GM21619 (cell line): ENCODE measurements around the gene PRPF6.

Experiments
- ATAC-seq: cut with Tn5 transposase; IDR thresholded peaks from one replicate; pipeline ENCODE4 v1.9.1; 2021; ENCODE audit not compliant: unreplicated experiment

Gene PRPF6

DNA sequence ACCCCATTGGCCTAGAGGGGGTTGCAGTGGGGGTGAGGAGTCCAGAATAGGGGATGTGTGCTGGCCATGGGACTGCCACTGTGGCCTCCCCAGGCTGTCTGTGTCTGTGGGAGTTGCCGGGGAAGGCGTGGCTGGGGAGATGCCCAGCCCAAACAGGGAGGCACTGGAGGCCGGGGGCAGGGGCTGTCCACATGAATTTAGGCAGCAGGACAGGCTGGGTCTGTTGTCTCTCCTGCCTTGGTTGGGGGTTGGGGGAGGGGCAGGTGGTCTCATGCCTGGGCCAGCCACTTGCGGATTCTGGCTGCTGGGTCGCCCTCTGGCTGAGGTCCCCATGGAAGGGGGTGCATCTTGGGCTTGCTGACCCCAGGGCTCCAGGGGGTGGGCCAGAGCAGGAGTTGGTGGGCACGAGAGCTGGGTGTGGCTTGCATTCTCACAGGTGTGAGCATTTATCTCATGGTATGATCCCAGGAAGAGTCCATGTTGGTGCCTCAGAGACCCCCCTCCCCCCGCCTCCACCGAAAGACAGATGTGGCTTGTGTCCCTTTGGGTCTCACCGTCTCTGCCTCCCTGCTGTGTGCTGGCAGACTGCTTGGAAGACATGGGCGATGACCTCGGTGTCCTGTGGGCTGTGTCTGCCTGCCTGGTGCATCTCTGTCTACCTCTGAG is 64.5 kb downstream of the PRPF6 start:
- no peak for ATAC-seq

DNA sequence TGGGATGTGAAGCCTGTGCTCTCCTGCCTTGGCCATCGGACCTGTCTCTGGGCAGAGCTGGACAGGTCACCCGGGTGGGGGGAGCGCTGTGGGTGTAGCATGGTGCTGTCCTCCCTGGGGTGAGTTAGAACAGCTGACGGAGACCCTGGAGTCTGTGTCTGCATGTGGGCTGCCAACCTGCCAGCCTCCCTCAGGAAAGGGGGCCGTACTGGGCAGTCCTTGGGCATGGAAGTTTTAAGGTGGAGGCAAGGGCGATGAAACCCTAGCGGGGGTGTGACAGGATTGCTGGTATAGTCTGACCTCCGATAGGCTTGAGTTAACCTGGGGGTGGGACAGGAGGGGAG is 66.1 kb downstream of the PRPF6 start:
- no peak for ATAC-seq

DNA sequence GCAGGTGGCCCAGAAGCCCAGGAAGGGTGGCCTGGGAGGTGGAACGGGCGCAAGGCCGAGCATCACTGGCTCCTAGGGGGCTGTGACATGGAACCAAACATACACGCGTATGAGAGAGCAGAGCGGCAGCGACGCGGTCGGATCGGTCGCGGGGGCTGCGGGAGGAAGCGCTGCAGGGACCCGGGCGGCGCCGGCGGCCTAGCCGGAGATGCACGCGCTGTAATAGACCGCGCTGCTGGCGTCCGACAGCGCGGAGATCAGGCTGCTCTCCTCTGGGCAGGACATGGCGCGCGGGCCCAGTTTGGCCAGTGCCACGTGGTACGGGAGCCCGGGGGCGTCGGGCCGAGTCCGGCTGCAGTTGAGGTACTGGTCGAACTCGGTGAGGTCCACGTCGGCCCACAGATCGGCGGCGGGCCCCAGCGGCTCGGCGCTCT is 67.1 kb downstream of the PRPF6 start:
- no peak for ATAC-seq

DNA sequence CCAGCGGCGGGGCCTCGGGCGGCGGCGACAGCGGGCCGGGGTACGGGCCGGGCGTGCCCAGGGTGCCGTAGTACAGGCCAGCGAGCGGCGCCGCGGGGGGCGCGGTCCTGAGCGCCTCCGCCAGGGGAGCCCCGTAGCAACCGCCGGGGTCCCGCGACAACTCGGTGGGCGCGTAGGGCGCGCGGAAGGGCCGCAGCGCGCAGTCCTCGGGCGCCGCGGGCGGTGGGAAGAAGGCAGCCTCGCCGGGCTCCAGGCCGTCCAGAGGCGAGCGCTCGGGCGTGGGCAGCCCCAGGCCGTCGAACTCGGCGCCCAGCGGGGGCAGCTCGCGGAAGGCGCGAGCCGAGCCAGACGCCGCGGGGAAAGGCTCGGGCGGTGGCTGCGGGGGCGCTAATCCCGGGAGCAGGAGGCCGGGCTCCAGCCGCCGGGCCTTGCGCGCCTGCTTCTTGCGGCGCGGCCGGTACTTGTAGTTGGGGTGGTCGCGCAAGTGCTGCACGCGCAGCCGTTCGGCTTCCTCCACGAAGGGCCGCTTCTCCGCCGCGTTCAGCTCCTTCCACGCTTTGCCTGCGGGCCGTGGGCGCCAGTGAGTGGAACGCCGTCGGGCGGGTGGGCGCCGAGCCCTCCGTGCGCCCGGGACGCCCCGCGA is 67.6 kb downstream of the PRPF6 start:
- ATAC-seq: no peak

DNA sequence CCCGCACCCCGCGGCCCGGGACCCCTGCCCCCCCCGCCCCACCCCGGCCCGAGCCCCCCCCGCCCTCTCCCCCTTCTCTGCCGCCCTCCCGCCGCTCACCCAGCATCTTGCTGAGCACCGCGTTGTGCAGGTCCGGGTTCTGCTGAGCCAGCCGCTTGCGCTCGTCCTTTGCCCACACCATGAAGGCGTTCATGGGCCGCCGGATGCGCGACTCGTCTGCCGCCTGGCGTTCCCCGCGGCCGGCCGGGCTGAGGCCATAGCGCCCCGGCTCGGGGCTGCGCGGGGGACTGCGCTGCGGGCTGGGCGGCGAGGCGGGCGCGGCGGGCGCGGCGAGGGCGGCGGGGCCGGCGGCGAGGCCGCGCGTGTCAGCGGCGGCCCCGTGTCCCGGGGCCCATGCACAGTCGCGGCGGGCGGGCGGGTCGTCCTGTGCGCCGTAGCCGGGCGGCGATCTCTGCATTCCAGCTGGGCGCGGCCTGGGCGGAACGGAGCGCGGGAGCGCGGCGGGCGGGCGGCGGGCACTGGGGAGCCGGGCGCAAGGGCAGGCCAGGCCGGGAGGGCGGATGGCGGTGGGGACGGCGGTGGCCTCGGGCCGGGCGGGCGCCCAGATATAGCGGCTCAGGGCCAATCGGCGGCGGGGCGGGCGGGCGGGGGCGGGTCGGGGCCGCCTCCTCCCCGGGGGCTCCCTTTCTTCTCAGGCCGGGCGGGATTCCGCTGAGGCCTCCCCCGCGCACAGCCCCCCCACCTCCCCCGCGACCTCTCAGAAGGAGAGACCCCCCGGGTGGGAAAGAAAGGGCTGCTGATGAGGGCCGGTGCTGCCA is 68.3 kb downstream of the PRPF6 start, which contains the start of gene SOX18:
SOX18 (minus strand) TSS at position 580 of the 818 bp plus-strand sequence; CDS start at position 457, 123 bp downstream.
- ATAC-seq: no peak

DNA sequence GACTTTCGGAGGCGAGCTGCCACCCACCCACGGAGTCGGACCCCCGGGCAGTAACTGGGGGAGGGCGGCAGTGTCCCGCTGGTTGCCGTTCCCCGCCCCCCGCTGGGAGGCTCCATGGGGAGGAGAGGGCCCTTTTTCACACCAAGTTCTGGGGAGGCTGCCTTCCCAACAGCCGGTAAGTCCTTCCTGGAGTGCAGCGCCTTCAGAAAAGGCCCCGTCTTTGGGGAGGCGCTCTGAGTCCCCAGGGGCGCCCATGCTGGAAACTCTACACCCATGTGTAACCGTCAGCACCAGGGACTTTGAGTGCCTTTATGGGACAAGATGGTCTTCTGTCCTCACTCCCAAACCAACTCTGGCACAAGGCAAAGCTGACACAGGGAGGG is 68.9 kb downstream of the PRPF6 start:
- no peak for ATAC-seq

DNA sequence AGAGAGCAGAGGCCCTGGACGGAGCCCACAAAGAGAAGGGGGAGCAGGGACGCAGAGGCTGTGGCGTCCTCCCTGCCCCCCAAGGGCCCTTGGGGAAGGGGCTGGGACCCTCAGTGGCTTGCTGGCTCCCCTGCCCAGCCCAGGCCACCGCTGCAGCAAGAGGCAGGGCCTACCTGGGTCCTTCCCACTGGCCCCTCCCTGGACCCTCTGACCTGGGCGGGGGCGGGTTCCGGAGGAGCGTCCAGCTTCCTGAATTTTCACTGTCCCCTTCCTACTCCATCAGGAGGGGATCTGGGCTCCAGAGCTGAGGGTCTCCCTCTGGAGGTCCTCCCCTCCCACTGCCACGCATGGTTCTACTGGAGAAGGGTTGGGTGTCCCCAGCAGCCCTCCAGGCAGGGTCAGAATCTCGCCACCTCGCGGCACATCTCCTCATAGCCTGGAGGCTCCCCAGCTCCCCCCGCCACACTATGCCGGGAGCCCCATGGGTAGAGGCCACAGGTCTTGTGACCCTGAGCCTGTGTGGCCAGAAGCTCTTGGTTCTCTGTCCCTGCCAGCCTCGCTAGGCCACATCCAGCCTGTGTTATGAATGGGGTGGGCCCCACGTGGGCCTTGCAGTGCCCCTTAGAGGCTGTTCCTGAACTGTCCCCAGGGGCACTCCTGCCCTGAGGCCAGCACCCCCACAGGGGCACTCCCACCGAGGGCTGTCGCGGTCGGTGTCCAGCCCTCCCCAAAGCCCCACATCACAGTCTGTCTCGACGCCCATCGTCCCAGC is 69.5 kb downstream of the PRPF6 start:
- ATAC-seq: no peak

DNA sequence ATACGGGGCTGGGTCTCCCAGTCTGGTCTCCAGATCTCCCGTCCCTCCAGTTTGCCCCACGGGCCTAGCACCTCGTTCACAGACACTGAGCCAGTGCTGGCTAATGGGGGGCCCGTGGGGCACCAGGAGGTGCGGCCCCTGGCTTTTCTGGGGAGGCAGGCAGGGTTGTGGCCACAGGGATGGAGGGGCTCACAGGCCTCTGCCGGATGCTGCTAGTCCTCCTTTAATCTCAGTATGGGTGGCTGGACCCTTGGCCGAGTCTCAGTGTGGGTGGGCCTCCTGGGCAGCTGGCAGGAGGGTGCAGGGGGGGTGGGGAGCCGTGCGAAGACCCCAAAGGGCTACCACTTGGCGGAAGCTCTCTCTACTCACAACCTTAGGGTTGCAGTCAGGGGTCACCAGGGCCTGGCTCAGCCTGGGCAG is 70.1 kb downstream of the PRPF6 start:
- no peak for ATAC-seq

DNA sequence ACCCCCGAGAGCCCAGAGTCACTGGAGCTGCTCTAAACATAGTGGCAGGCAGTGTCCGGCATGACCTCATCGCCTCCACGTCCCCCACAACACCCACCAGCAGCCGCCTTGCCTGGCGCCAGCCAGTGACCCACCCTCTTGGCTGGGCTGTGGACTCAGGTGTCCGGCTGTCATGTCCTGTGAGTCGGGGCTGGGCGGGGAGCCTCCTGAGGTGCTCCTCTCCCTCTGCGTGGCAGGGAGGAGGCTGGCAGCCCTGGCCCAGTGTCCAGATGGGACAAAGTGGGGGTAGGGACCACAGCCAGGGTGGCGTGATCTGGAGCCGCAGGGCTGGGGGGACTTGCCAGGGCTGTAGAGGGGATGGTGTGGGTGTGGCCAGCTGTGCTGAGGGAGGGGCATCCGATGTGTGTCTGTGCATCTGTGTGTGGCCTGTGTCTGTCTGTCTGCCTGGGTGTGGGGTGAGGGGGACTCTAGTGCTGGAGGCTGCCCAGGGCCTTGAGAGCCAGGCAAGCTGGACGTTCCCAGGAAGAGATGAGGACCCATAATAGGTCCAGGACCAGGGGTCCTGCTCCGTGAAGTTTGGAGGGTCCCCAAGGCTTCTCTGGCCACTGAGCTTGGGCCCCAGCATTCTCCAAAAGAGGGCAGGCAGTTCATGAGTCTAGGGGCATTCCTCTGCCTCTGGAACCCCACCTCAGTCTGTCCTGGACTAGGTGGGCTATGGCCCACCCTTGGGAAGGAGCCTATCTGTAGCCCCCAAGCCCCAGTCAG is 70.8 kb downstream of the PRPF6 start:
- ATAC-seq: no peak

DNA sequence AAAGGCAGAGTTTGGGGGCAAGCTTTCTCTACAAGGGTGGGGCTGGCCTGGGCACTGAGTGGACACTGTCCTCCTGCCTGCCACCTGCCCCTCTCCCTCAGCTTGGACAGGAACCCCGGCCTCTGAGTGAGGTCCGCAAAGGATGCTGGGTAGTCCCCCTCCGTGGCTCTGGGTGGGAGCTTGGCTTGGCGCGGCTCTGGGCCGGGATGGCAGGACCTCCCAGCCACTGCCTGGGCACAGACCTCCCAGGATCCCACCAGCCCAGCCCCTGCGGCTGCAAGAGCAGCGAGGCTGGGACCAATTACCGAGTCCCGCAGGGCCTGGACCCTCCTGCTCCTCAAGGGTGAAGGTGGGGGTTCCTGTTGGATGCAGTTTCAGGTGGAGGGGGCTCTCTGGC is 71.4 kb downstream of the PRPF6 start:
- ATAC-seq: no peak

DNA sequence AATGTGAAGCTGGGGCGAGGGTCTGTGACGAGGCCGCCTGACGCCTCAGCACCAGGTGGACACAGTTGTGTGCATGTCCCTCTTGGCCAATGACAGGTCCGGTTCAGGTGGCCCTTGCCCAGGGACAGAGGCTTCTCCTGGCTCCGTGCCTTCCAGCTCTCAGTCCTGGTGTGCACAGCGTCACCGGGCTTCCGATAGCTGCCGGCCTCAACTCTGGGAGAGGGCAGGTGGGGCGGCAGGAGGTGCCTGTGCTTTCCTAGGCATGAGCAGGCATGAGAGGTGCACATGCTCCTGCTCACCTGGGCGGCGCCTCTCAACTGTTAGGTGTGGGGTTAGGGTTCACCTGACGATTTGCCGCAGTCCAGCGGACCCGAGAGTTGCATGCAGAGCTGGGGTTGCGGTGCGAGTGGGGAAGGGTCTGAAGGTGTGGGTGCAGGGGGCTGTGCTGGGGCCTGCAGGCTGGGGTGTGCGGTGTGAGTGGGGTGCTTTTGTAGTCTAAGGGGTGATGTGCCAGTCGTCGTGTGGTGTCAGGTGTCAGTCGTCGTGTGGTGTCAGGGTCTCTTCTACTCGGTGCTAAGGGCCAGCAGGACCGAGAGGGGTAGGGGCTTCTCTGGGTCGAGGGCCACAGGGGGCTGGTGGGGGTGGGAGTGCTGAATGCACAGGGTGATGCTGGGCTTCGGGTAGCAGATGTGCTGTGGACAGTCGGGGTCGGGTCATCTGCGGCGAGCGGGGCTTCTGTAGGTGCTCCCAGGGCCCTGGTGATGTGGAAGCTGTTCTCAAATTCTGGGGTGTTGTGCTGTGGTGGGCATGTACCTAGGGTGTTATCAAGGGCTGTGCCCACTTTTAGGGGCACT is 72.3 kb downstream of the PRPF6 start:
- ATAC-seq: no peak

DNA sequence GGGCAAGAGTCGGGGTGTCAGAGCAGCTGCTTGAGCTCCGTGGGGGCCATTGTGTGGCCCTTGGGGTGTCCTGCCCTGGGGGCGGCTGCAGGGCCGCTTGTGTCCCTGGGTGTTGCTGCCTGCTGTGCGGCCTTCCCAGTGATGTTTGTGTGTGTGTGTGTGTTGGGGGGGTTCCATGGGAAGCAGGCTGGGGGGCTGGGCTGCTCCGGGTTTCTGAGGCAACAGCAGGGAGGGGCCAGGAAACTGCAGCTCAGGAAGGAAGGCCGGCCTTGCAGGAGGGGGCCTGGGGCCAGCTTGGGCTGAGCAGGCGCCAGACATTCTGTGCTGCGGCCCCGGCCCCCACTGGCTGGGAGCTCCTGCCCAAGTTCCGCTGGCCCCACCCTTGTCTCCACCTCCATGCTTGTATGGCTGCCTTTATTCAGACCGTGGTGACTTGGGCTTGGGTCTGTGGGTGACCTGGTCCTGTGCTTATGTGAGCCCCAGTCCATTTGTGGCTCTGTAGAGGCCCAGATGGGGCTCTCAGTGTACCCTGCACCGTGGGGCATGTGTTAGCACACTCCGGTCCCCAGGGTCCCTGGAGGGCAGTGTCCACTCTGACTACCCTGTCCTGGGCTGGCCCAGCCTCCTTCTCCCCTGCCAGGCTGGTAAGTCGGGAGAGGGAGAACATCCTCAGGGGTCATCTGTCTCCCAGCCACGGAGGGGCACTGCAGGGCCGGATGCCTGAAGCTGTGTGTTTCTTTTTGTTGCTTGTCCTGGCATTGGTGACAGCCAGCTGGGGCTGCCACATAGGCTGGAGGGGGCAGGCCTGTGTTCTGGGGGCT is 73.1 kb downstream of the PRPF6 start:
- ATAC-seq: no peak

DNA sequence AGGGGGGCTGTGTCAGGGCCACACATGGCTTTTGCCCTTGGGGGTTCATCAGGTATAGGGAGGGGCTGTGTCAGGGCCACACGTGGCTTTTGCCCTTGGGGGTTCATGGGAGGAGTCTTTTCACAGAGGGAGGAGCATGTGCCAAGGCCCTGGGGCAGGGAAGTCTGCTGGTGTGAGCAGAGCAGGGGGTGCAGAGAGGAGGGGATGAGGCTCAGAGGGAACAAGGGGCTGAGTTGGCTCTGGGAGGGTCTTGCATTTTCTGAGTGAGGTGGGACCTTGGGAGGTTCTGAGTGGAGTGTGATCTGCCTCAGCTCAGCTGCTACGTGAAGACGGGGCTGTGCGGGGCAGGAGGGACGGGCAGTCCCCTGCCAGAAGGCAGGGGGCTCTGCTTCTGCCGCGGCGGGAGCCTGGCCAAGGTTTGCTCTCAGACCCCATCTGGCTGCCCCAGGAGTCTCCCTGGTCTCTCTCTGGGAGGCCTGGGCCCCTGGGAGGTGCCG is 74.5 kb downstream of the PRPF6 start:
- ATAC-seq: no peak

DNA sequence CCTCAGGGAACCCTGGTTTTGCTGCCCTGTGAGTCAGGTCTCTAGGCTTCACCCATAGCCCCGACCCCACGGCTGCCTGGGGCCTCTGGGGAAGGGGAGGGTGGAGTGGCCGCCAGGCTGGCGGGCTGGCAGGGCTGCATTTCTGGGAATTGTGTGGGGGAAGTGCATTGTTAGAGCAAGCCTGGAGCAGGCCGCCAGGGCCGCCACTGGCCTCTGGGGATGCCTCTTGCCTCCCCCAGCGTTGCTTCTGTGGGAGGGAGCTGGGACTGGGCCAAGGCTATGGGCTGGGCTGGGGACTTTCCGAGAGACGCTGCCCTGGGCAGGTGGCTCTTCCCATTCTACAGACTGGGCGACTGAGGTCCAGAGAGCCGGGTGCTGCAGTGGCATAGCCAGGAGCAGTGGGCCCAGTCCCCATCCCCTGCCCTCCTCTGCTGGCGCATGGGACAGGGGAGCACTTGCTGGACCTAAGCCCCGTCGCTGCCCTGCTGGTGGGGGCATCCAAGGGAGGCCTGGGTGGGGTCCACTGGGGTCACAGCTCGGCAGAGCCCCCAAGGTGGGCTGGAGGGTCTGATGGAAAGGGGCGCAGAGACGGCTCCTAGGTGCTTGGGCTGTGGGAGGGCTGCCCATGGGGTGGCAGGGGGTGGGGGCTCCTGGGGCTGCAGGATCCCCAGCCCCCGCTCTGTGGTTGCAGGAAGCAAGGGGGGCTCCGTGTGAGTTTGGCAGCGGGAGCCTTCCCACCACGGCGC is 75.1 kb downstream of the PRPF6 start:
- no peak for ATAC-seq

DNA sequence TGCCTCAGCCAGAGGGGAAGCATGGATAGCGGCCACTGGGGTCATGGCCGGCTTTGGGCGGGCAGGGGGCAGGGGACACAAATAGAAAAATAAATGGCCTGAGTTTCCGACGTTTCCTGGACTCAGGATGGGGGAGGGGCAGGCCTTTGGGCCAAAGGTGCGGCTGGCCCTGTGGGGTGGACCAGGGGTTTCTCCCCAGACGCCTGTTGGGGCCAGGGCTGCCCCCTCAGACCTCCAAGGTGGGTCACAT is 75.6 kb downstream of the PRPF6 start:
- ATAC-seq: no peak

DNA sequence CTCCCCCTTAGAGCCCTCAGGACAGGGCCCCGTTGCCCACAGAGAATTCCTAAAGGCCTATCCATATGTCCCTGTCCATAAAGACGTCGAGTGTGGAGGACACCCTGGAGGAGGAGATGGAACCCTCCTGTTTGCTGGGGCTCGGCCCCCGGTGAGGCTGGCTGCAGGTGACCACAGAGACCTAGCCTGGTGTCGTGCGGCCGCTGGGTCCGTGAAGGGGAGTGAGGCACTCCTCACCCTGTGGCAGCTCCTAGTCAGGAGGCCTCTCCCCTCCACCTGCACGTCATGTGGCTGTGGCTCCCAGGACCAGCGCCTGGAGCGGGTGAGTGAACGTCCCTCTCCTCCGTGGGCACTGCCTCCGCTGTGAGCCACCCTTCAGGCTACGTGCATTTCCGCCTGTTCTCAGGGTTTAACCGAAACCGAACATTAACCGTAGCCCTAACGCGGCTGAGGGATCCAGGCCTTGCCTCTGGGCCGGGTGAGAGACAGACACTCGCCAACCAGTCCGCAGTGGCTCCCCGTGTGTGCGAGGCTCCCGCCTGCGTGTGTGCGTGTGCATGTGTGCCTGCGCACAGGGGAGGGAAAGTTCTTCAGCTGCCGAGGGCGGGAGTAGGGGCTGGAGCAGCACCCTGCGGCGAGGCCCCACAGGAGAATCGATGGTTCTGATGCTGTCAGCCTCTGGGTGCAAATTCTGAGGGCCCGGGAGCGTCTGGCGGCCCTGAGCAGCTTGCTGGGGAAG is 76.1 kb downstream of the PRPF6 start:
- ATAC-seq: no peak

DNA sequence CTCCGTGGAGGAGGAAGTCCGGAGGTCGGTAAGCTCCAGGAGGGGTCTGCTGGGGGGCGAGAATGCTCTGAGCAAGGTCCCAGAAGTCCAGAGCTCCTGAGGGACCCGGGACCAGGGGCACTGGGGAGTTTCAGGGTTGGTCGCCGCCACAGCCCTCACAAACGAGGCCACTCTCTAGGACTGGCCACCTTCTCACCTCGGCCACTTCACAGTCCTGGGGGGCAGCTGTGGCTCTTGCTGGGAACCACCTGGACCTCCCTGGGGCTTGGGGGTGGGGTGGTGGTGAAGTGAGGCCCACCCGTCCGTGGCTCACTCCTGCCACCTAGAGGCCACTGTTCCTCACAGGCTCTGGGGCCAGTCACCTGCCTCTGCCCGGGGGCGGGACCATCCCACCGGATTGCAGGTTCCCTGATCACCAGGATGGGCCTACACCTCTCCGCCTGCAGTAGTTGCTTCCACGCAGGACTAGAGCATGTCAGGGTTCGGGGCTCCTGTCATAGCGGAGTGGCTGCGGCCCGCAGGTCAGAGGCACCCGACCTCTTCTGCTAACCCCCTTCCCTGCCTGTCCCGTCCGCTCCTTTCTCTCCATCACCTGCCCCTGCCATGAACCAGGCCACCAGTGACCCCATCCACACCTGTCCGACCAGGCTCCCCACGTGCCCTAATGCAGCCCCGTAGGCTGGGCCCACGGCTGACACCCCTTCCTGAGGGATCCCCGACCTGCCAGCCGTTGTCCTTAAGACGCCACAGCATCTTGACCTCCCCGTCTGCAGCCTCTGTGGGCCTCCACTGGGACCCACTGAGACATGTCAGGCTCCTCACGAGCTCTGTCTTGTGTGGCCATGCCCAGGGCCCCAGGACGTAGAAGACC is 76.9 kb downstream of the PRPF6 start:
- peak; percentile 45 for ATAC-seq
